GM12878 (cell line): ENCODE results near the gene PFKFB2.

Source experiments
- ASH2L ChIP-seq: fragments of 300-600, 200-600 bp; sonication (generic); IDR thresholded peaks from 2 replicates; pipeline ENCODE4 v1.6.1; 2017; ENCODE audit warnings: low read depth, mild to moderate bottlenecking, borderline replicate concordance
- JUND ChIP-seq: IDR thresholded peaks from 2 replicates; pipeline ENCODE4 v1.6.1; 2012; ENCODE audit warnings: low read depth, mild to moderate bottlenecking, low read length, improper control_type of control experiment, moderate library complexity
- RAD21 ChIP-seq: IDR thresholded peaks from 2 replicates; pipeline ENCODE4 v1.6.1; 2011; ENCODE audit warnings: mild to moderate bottlenecking, low read depth, low read length, moderate library complexity; ENCODE audit not compliant: insufficient read depth
- TF ChIP-seq, protein P1 (sequence below), 3 experiments: IDR thresholded peaks in 2 of 3; conservative IDR thresholded peaks in 1 of 3; 2 replicates each; pipeline ENCODE4 v1.5.1; 2011; ENCODE audit warnings: low read depth in 3 of 3, low read length in 3 of 3, mild to moderate bottlenecking in 3 of 3, control low read depth in 2 of 3, moderate library complexity in 2 of 3, inconsistent platforms in 1 of 3, mixed read lengths in 1 of 3; ENCODE audit not compliant: control insufficient read depth in 2 of 3, insufficient read depth in 1 of 3; ENCODE audit errors: extremely low read depth in 1 of 3

DNA sequence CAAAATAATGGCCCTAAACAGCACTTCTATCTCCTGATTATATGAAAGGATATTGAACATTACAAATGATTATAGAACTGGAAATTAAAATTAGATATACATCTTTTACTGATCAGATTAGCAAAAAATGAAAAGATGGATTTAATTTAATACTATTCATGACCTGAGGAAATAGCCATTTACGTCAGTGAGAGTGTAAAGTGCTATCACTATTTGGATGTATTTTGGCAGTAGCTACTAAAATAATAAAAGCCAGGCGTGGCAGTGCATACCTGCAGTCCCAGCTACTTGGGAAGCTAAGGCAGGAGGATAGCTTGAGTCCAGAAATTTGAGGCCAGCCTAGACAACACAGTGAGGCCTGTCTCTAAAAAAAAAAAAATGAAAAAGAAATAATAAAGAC lies 40.9 kb downstream of the PFKFB2 start:
- TF ChIP-seq, protein P1, sequence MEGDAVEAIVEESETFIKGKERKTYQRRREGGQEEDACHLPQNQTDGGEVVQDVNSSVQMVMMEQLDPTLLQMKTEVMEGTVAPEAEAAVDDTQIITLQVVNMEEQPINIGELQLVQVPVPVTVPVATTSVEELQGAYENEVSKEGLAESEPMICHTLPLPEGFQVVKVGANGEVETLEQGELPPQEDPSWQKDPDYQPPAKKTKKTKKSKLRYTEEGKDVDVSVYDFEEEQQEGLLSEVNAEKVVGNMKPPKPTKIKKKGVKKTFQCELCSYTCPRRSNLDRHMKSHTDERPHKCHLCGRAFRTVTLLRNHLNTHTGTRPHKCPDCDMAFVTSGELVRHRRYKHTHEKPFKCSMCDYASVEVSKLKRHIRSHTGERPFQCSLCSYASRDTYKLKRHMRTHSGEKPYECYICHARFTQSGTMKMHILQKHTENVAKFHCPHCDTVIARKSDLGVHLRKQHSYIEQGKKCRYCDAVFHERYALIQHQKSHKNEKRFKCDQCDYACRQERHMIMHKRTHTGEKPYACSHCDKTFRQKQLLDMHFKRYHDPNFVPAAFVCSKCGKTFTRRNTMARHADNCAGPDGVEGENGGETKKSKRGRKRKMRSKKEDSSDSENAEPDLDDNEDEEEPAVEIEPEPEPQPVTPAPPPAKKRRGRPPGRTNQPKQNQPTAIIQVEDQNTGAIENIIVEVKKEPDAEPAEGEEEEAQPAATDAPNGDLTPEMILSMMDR (IDR thresholded peaks at IDR 0.05 in 2 of 3, conservative IDR thresholded peaks at IDR 0.05 in 1 of 3; ENCODE audit: control insufficient read depth in 2 of 3, extremely low read depth in 1 of 3, insufficient read depth in 1 of 3, low read depth in 3 of 3, low read length in 3 of 3): no peak
- TF ChIP-seq RAD21: no peak
- TF ChIP-seq ASH2L: no peak
- no peak for TF ChIP-seq JUND
